Nephron (organoid): ENCODE measurements around the gene GDE1.

Experiments used
- H3K27ac Mint-ChIP-seq, 3 experiments: 2 replicates each; pipeline ENCODE4 v1.8.0; 2020; ENCODE audit warnings: mixed read lengths in 3 of 3, mild to moderate bottlenecking in 2 of 3, moderate library complexity in 1 of 3
- H3K27me3 Mint-ChIP-seq: 2 replicates; pipeline ENCODE4 v1.8.0; 2021; ENCODE audit warnings: low read depth, mild to moderate bottlenecking, moderate library complexity, mixed read lengths
- H3K36me3 Mint-ChIP-seq: 2 replicates; pipeline ENCODE4 v1.8.0; 2020; ENCODE audit warnings: low read depth, mixed read lengths
- H3K4me1 Mint-ChIP-seq: 2 replicates; pipeline ENCODE4 v1.8.0; 2020; ENCODE audit warnings: mixed read lengths
- H3K4me3 Mint-ChIP-seq, 3 experiments: 2 replicates each; pipeline ENCODE4 v1.8.0; 2020; ENCODE audit warnings: mild to moderate bottlenecking in 3 of 3, mixed read lengths in 3 of 3, moderate library complexity in 2 of 3
- H3K9me3 Mint-ChIP-seq: 2 replicates; pipeline ENCODE4 v1.8.0; 2020; ENCODE audit warnings: mixed read lengths
- TF ChIP-seq, protein P1 (sequence below), 3 experiments: fragments of 200-600 bp; sonication (generic); IDR thresholded peaks; one replicate each; pipeline ENCODE4 v1.5.0; 2021; ENCODE audit warnings: antibody characterized with exemption in 3 of 3; ENCODE audit not compliant: unreplicated experiment in 3 of 3

Gene GDE1, protein sequence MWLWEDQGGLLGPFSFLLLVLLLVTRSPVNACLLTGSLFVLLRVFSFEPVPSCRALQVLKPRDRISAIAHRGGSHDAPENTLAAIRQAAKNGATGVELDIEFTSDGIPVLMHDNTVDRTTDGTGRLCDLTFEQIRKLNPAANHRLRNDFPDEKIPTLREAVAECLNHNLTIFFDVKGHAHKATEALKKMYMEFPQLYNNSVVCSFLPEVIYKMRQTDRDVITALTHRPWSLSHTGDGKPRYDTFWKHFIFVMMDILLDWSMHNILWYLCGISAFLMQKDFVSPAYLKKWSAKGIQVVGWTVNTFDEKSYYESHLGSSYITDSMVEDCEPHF

DNA sequence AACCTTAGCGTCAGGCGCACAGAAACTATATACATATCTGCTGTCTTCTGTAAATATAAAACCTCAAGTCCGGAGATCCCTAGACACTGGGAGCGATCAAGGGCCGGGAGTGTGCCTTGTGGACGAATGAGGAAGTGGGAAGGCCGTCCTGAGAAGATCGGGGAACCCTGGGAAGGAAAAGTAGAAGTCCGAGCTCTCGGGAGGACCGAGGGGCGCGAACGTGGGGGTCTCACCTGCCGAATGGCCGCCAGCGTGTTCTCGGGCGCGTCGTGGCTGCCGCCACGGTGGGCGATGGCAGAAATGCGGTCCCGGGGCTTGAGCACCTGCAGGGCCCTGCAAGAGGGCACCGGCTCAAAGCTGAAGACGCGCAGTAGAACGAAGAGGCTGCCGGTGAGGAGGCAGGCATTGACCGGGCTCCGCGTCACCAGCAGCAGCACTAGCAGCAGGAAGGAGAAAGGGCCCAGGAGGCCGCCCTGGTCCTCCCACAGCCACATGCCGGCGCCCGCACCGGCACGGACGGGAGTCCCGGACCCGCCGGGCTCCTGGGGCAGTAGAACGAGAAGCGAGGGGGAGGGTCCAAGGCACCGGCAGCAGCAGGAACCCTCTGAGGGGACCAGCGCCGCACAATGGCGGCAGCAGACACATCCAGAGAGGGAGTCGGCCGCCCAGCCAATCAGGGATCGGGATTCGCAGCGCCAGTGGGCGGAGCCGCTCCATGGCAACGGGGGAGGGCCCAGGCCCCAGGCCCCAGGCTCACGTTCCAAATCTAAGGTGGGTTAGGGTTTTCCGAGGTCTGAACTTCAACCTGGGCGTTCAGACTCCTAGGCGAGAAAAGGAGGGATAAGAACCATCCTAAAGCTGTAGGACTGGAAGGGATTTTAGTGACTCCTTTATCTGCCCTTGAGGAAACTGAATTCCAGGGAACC, at the start of gene GDE1:
Gene GDE1, minus strand, starts transcription at position 628 of the 926 bp plus-strand sequence. Its CDS starts 134 bp downstream, at position 494.
- peaks cover 45% of the 10 kb centered on the region for H3K4me1 Mint-ChIP-seq
- no peaks in the 10 kb centered on the region for H3K9me3 Mint-ChIP-seq
- TF ChIP-seq, protein P1, sequence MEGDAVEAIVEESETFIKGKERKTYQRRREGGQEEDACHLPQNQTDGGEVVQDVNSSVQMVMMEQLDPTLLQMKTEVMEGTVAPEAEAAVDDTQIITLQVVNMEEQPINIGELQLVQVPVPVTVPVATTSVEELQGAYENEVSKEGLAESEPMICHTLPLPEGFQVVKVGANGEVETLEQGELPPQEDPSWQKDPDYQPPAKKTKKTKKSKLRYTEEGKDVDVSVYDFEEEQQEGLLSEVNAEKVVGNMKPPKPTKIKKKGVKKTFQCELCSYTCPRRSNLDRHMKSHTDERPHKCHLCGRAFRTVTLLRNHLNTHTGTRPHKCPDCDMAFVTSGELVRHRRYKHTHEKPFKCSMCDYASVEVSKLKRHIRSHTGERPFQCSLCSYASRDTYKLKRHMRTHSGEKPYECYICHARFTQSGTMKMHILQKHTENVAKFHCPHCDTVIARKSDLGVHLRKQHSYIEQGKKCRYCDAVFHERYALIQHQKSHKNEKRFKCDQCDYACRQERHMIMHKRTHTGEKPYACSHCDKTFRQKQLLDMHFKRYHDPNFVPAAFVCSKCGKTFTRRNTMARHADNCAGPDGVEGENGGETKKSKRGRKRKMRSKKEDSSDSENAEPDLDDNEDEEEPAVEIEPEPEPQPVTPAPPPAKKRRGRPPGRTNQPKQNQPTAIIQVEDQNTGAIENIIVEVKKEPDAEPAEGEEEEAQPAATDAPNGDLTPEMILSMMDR (IDR thresholded peaks at IDR 0.05; ENCODE audit: unreplicated experiment in 3 of 3) = peak; percentile 15 to 41 (median 20)
- peak within 1 kb of the TSS; percentile 90 to 94 (median 92) for H3K4me3 Mint-ChIP-seq
- no peaks in the 10 kb centered on the region for H3K27me3 Mint-ChIP-seq
- H3K27ac Mint-ChIP-seq = peak within 1 kb of the TSS; percentile 69 to 92 (median 84)
- peaks cover 9% of the 10 kb centered on the region for H3K36me3 Mint-ChIP-seq

DNA sequence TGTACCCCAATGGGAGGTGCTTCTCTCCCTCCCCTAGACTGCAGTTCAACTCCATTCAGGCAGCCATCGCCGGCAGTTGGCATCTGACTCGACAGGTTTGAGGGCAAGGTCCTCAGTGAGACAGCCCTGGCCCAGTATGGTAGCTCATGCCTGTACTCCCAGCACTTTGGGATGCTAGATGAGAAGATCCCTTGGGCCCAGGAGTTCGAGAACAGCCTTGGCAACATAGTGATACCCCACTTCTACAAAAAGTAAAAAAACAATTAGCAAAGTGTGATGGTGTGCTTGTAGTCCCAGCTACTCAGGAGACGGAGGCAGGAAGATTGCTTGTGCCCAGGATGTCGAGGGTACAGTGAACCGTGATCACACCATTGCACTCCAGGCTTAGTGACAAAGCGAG, 45.7 kb upstream of the GDE1 start:
- H3K4me3 Mint-ChIP-seq = no peak overlapping the region
- peaks cover 52% of the 10 kb centered on the region for H3K36me3 Mint-ChIP-seq
- H3K27me3 Mint-ChIP-seq = no peaks in the 10 kb centered on the region
- TF ChIP-seq, protein P1 (IDR thresholded peaks at IDR 0.05; ENCODE audit: unreplicated experiment in 3 of 3) = no peak
- peaks cover 10% of the 10 kb centered on the region for H3K9me3 Mint-ChIP-seq
- no peaks in the 10 kb centered on the region for H3K4me1 Mint-ChIP-seq
- no peak overlapping the region for H3K27ac Mint-ChIP-seq

DNA sequence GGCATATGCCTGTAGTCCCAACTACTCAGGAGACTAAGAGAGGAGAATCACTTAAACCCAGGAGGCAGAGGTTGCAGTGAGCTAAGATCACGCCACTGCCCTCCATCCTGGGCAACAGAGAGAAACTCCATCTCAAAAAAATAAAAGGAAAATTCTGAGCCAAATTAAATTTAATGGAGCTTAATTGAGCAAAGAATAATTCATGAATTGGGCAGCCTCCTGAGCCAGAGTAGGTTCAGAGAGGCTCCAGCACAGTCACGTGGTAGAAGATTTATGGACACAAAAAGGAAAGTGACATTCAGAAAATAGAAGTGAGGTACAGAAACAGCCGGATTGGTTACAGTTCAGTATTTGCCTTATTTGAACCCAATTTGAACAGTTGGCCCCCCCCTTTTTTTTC, 44.5 kb upstream of the GDE1 start:
- TF ChIP-seq, protein P1 (IDR thresholded peaks at IDR 0.05; ENCODE audit: unreplicated experiment in 3 of 3) = no peak
- Mint-ChIP-seq H3K4me1 (no peaks in the 10 kb centered on the region), H3K27ac (no peak overlapping the region), H3K36me3 (peaks cover 60% of the 10 kb centered on the region), H3K9me3 (peaks cover 14% of the 10 kb centered on the region), H3K27me3 (no peaks in the 10 kb centered on the region), H3K4me3 (no peak overlapping the region)

DNA sequence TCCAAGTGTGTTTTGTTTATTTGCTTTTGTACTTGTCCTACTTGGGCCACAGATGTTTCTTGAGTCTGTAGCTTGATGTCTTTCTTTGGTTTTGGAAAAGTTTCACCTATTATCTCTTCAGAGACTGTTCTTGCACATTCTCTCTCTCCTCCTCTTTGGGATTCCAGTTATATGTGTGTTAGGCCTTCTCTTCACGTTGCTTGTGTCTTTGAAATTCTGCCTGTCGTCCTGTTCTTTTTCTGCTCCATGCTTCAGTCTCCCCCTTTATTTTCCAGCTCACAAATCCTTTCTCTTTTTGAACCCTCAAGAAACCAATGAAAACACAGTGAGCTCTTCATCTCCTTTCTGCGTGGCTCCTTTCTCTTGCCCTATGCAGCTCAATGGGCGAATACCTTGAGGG, 41.5 kb upstream of the GDE1 start:
- Mint-ChIP-seq H3K4me3 (no peak overlapping the region), H3K4me1 (no peaks in the 10 kb centered on the region)

DNA sequence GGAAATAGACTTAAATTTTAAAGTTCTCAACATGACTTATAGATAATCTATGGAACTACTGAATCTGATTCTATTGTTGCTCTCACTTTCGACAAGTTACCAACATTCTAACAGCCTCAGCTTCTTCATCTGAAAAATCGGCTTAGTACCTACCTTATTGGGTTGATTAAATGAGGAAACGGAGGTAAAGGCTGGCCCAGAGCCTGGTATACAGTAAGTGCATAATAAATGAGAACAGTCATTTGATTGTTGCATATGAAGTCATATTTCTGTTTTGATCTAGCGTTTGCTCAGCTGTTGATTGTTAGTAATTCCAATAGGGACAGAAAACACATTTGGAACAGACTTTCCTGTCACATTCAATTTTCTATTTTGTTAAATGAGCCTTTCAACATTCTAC, 38.2 kb upstream of the GDE1 start:
- no peaks in the 10 kb centered on the region for H3K27me3 Mint-ChIP-seq
- H3K4me1 Mint-ChIP-seq = peaks cover 9% of the 10 kb centered on the region
- peaks cover 11% of the 10 kb centered on the region for H3K9me3 Mint-ChIP-seq
- peaks cover 29% of the 10 kb centered on the region for H3K36me3 Mint-ChIP-seq
- no peak overlapping the region for H3K27ac Mint-ChIP-seq
- TF ChIP-seq, protein P1 (IDR thresholded peaks at IDR 0.05; ENCODE audit: unreplicated experiment in 3 of 3) = no peak
- no peak overlapping the region for H3K4me3 Mint-ChIP-seq

More for the DNA sequence above, 41.5 kb upstream of the GDE1 start:
- peaks cover 50% of the 10 kb centered on the region for H3K36me3 Mint-ChIP-seq
- H3K9me3 Mint-ChIP-seq = peaks cover 14% of the 10 kb centered on the region
- H3K27me3 Mint-ChIP-seq = no peaks in the 10 kb centered on the region
- no peak overlapping the region for H3K27ac Mint-ChIP-seq
- TF ChIP-seq, protein P1 (IDR thresholded peaks at IDR 0.05; ENCODE audit: unreplicated experiment in 3 of 3) = no peak
